GM13976 (cell line): ENCODE results near the gene SIAH3.

Source experiments
- DNase-seq: peaks from one replicate; pipeline ENCODE4 v3.0.0; 2012; ENCODE audit warnings: low spot score
- in situ Hi-C: fragments of 300-500 bp; cut with MboI; formaldehyde crosslinking; loops from one replicate; pipeline ENCODE4 v1.12.0; 2022; ENCODE audit warnings: low sequenced_read_pairs, mixed read lengths, inconsistent platforms; ENCODE audit not compliant: unreplicated experiment
- TF ChIP-seq, protein P1 (sequence below): IDR thresholded peaks from 2 replicates; pipeline ENCODE4 v1.5.1; 2012; ENCODE audit warnings: borderline replicate concordance, mild to moderate bottlenecking; ENCODE audit not compliant: insufficient read depth; ENCODE audit errors: extremely low read depth, missing control alignments, control extremely low read depth

SIAH3 gene

DNA sequence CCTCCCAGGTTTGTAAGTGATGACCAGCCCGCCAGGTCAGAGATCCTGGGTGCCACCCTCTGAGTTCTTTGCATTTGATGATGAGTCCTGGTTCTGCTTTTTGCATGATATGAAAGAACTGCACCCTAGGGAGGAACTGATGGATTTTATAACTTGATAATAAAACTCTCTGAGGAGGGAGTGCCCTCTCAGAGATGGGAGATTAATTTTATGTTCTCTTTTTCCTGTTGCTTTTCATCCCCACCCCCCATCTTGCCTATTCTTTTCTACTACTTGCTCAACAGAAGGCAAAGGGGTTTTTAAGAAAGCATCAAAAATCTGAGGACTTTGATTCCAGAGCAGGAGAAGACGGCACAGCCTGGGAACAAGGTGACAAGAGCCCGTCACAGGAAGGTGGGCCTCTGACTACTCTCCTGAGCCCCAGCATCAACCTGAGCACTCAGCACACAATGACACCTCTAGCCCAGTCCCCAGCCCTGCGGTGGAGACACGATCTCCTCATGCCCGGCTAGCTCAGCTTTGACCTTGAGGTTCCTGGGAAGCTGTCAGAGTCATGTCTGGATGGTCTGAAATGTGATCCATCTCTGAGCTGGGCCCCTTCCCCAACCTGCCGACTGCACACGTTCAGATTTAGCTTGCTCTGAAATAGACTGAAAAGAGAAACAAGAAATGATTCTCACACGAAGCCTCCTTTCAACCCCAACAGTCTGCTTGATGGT, 69.1 kb downstream of the SIAH3 start:
- in situ Hi-C loops: no loop called here
- DNase-seq: no peak
- TF ChIP-seq, protein P1, sequence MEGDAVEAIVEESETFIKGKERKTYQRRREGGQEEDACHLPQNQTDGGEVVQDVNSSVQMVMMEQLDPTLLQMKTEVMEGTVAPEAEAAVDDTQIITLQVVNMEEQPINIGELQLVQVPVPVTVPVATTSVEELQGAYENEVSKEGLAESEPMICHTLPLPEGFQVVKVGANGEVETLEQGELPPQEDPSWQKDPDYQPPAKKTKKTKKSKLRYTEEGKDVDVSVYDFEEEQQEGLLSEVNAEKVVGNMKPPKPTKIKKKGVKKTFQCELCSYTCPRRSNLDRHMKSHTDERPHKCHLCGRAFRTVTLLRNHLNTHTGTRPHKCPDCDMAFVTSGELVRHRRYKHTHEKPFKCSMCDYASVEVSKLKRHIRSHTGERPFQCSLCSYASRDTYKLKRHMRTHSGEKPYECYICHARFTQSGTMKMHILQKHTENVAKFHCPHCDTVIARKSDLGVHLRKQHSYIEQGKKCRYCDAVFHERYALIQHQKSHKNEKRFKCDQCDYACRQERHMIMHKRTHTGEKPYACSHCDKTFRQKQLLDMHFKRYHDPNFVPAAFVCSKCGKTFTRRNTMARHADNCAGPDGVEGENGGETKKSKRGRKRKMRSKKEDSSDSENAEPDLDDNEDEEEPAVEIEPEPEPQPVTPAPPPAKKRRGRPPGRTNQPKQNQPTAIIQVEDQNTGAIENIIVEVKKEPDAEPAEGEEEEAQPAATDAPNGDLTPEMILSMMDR: no peak

DNA sequence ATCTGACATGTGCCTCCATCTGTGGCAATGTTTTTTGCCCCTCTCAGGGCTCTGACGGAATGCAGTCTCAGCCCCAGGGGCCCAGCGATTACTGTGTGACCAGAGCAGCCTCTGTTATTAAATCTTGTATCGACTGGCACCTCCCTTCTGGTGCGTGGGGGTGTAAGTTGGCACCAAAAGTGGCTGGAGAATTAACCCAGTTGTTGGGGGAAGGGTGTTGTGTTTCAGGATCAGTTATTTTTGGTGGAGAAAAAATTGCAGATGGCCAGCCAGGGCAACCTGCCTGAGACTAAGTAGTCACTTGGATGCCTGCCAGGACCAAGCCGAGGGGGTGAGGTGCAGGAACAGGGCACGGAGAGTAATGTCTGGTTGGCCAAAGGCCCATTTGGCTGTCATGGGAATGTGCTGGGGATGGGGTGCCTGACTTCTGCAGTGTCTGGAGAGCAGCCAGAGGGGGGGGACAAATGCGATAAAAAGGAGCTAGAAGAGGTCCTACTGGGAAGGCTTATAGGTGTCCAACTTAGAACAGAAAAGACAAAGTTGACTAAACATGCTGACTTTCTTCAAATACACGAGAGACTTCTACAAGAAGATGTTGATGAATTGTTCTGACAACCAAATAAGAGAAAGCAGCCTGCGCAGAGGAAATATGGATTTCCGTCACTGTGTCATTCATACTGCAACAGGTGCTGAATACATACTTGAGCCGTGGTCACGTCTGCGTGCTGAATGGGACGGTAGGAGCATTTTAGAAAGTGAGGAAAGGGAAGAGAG, 69.8 kb downstream of the SIAH3 start:
- TF ChIP-seq, protein P1: no peak
- DNase-seq: no peak
- in situ Hi-C loops: no loop called here

DNA sequence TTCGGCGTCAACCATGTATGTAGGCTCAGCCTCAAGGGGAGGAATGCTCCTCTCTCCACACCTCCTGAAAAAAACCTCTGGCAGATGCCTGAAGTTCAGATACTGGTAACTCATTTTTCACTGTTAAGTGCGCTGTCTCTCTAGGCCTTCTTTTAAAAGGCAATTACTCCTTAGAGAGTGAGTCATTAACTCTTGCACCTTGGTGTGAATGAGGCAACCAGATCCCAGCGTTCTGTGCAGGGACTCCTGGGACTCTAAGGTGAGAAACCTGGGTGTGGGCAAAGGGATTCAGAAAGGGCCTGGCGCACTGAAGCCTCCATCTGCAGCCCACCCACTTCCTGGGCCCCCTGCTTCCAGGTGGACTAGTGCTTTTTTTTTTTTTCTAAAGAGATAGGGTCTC, 71.7 kb downstream of the SIAH3 start:
- TF ChIP-seq, protein P1: no peak
- DNase-seq: no peak
- in situ Hi-C loops: no loop called here

DNA sequence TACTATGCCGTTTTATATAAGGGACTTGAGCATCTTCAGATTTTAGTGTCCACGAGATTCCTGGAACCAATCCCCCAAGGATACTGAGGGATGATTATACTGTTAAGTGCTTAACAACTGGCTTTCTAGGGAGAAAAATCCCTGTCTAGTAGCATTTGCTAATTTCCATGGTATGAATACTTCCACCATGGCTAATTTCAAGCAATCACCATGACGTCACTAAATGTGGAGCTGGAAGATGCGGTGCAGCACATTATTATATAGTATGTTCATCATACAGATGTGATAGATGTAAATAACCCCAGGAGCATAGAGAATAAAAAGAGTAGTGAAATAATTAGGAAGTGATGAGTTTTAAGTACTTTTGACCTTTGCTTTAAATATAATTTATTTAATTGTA, 72.7 kb downstream of the SIAH3 start:
- TF ChIP-seq, protein P1: no peak
- in situ Hi-C loops: no loop called here
- DNase-seq: no peak

DNA sequence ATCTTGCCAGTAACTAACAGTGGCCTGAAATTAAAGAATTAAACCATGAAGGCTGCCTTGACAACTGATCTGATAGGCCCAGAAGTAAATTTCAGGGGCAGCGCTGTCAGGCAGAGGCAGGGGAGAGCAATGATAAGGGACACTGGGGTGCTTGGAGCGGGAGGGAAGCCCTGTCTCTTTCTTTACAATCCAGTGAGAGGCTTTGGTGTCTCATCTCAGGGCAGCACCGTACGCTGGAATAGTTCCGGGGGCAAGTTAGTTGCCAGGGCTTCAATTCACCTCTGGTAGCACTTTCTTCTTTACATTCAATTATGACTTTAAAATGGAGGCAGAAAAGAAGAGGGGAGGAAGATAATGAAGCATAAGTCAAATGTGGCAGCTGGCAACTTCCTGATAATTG, 74.8 kb downstream of the SIAH3 start:
- TF ChIP-seq, protein P1: no peak
- in situ Hi-C loops: no loop called here

DNA sequence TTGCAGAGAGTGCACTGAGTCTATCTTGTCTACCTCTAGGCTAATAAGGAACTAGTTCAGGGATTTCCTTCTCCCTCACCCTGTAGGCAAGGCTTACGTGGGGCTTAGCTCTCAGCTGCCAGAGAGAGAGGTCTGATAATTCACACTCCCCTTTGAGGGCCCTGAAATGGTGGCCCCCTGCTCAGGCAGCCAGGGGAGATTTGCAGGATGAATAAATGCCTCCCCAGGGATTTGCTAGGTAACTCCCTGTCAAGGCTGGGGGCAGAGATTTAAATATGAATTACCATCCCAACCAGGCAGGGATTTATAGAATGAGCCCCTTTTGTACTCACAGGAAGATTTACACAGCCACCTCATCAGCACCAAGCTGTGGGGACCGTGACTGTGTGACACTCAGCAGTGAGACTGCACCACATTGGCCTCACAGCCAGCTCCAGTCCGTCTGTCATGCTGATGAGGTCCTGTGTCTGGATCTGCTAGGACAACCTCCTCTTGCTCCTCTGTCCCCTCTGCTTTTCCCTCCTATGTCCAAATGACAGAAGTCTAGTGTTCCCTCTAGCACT, 76.1 kb downstream of the SIAH3 start:
- DNase-seq: no peak
- in situ Hi-C loops: no loop called here
- TF ChIP-seq, protein P1: no peak

More for the DNA sequence above, 74.8 kb downstream of the SIAH3 start:
- no peak for DNase-seq
